Glutamatergic neuron (in vitro differentiated cells): ENCODE measurements around the gene PRDM16. TPM values are rescaled to one million over a fixed set of nuclear protein-coding genes. Genes with fewer than 3 reads are reported as not detected.

Source experiments
- DNase-seq: peaks from one replicate; pipeline ENCODE4 v3.0.0; 2022
- H3K27ac Mint-ChIP-seq: one replicate; pipeline ENCODE4 v1.8.0; 2020; ENCODE audit warnings: mild to moderate bottlenecking, mixed read lengths, inconsistent platforms; ENCODE audit not compliant: unreplicated experiment
- H3K27me3 Mint-ChIP-seq: one replicate; pipeline ENCODE4 v1.8.0; 2020; ENCODE audit warnings: mild to moderate bottlenecking, moderate library complexity, mixed read lengths, inconsistent platforms; ENCODE audit not compliant: unreplicated experiment
- H3K36me3 Mint-ChIP-seq: one replicate; pipeline ENCODE4 v1.8.0; 2020; ENCODE audit warnings: mild to moderate bottlenecking, mixed read lengths, inconsistent platforms; ENCODE audit not compliant: unreplicated experiment
- H3K4me1 Mint-ChIP-seq: one replicate; pipeline ENCODE4 v1.8.0; 2020; ENCODE audit warnings: mild to moderate bottlenecking, low read depth, mixed read lengths, inconsistent platforms; ENCODE audit not compliant: unreplicated experiment
- H3K4me3 Mint-ChIP-seq: one replicate; pipeline ENCODE4 v1.8.0; 2020; ENCODE audit warnings: mild to moderate bottlenecking, mixed read lengths, inconsistent platforms; ENCODE audit not compliant: unreplicated experiment
- H3K9me3 Mint-ChIP-seq: one replicate; pipeline ENCODE4 v1.8.0; 2020; ENCODE audit warnings: mild to moderate bottlenecking, moderate library complexity, mixed read lengths, inconsistent platforms; ENCODE audit not compliant: unreplicated experiment
- total RNA-seq: library from RNA; stranded (reverse); fragmentation: NEBNext Ultra II Directional; extraction: Animal tissue kit (Norgen Biotek cat#: 25700); gene quantifications from one replicate; pipeline ENCODE4 v1.2.1, GENCODE V29; 2021; ENCODE audit not compliant: unreplicated experiment
- TF ChIP-seq, protein P1 (sequence below): fragments of 200-600 bp; sonication (generic); IDR thresholded peaks from one replicate; pipeline ENCODE4 v1.5.0; 2021; ENCODE audit not compliant: partially characterized antibody, unreplicated experiment

PRDM16 gene
- total RNA-seq, 1 donor from 2014 or later = 0.07 TPM

DNA sequence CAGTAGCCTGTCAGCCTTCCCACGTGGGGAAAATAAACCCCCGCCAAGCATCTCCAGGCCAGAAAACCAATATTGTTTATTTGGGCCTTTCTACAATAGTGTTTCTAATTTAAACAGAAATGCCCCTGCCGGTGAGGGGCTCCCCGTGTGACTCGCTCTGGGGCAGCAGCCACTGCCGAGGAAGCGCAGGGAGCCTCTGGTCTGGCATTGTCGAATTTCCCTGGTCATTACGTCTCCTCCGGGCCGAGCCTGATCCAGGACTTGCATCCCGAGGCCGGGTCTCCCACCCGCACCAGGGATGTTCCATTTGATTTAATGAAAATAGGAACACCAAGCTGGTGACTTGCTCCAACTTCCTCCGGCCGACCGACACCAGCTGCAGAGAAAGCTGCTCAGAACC is 20.5 kb downstream of the PRDM16 start:
- Mint-ChIP-seq H3K27ac (no peak overlapping the region), H3K9me3 (peaks cover 1% of the 10 kb centered on the region), H3K36me3 (no peaks in the 10 kb centered on the region), H3K4me3 (no peak overlapping the region), H3K27me3 (peaks cover 5% of the 10 kb centered on the region), H3K4me1 (peaks cover 2% of the 10 kb centered on the region)
- TF ChIP-seq, protein P1, sequence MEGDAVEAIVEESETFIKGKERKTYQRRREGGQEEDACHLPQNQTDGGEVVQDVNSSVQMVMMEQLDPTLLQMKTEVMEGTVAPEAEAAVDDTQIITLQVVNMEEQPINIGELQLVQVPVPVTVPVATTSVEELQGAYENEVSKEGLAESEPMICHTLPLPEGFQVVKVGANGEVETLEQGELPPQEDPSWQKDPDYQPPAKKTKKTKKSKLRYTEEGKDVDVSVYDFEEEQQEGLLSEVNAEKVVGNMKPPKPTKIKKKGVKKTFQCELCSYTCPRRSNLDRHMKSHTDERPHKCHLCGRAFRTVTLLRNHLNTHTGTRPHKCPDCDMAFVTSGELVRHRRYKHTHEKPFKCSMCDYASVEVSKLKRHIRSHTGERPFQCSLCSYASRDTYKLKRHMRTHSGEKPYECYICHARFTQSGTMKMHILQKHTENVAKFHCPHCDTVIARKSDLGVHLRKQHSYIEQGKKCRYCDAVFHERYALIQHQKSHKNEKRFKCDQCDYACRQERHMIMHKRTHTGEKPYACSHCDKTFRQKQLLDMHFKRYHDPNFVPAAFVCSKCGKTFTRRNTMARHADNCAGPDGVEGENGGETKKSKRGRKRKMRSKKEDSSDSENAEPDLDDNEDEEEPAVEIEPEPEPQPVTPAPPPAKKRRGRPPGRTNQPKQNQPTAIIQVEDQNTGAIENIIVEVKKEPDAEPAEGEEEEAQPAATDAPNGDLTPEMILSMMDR = no peak
- no peak for DNase-seq

DNA sequence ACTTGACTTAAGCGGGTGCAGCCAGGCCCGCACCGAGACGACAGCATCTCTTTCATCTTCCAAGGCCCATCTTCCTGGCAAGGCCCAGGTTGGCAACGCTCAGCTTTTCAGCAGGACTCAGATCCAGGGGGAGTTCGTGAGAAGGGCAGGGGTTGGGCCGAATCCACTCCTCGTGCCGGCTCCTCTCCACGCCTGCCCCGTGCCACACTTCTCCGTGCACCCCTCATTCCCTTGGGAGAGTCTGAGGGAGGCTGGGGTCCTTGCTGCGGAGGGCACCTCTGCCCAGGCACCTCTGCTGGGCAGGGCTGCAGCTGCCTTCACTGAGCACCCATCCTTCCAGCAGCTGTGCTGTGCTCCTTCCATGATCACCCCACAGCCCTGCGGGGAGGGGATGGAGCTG is 22.3 kb downstream of the PRDM16 start:
- peaks cover 2% of the 10 kb centered on the region for H3K4me1 Mint-ChIP-seq
- DNase-seq = no peak
- TF ChIP-seq, protein P1 = no peak
- no peak overlapping the region for H3K4me3 Mint-ChIP-seq
- H3K9me3 Mint-ChIP-seq = peaks cover 1% of the 10 kb centered on the region
- no peaks in the 10 kb centered on the region for H3K36me3 Mint-ChIP-seq
- H3K27ac Mint-ChIP-seq = no peak overlapping the region
- peaks cover 5% of the 10 kb centered on the region for H3K27me3 Mint-ChIP-seq

DNA sequence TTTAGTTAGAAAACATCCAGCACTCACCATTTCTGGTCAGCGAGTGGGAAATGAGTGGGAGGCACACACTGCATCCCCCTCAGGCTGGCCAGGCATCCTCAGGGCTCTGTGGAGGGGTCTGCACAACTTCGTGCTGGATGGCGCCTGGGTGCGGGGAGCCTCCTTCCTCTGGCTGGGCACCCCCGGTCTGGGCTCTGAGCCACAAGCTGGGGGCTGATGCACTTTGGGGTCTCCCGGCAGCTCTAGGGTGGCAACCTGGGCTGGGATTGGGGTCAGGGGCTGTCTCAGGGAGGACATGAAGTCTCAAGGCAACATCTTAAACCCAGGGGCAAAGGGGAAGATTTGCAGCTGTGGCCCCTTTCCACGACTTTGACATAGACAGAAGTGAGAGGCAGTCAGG is 23.5 kb downstream of the PRDM16 start:
- Mint-ChIP-seq H3K27me3 (peaks cover 7% of the 10 kb centered on the region), H3K4me3 (no peak overlapping the region), H3K27ac (no peak overlapping the region), H3K9me3 (no peaks in the 10 kb centered on the region), H3K4me1 (peaks cover 2% of the 10 kb centered on the region), H3K36me3 (no peaks in the 10 kb centered on the region)
- DNase-seq = no peak
- TF ChIP-seq, protein P1 = no peak

DNA sequence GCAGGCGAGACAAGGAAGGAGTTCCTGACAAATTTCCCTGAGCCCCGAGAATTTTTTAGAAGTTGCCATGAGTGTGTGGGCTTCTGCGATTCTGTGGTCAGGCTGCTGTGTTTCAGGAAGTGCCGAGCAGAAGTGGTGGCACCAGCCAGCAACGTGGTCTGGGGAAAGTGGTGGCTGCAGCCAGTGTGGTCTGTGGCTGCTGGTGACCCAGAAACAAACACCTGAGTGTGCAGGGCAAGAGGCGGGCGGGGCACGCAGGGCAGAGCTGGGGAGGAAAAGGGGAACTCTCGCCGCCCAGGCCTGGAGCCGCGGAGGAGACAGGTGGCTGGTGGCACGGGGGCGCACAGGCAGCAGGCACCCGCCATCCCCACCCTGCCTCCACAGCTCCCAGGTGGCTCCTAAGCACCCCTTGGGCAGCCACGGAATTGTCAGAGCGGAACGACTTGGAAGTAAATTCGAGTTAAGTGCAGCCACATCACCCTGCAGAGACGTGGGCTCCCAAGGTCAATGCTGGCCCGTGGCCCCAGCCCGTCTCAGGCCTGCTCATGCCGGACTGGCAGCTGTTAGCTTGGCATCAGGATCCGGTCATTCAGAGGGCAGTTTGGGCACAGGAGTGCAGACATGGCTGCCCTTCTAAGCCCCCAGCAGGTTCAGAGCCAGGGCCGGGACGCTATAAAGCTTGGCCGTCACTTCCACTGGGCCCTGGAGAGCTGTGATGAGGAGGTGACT is 25.1 kb downstream of the PRDM16 start:
- Mint-ChIP-seq H3K4me3 (no peak overlapping the region), H3K27me3 (peaks cover 7% of the 10 kb centered on the region), H3K27ac (no peak overlapping the region), H3K36me3 (no peaks in the 10 kb centered on the region), H3K4me1 (no peaks in the 10 kb centered on the region), H3K9me3 (no peaks in the 10 kb centered on the region)
- DNase-seq = no peak
- TF ChIP-seq, protein P1 = no peak

DNA sequence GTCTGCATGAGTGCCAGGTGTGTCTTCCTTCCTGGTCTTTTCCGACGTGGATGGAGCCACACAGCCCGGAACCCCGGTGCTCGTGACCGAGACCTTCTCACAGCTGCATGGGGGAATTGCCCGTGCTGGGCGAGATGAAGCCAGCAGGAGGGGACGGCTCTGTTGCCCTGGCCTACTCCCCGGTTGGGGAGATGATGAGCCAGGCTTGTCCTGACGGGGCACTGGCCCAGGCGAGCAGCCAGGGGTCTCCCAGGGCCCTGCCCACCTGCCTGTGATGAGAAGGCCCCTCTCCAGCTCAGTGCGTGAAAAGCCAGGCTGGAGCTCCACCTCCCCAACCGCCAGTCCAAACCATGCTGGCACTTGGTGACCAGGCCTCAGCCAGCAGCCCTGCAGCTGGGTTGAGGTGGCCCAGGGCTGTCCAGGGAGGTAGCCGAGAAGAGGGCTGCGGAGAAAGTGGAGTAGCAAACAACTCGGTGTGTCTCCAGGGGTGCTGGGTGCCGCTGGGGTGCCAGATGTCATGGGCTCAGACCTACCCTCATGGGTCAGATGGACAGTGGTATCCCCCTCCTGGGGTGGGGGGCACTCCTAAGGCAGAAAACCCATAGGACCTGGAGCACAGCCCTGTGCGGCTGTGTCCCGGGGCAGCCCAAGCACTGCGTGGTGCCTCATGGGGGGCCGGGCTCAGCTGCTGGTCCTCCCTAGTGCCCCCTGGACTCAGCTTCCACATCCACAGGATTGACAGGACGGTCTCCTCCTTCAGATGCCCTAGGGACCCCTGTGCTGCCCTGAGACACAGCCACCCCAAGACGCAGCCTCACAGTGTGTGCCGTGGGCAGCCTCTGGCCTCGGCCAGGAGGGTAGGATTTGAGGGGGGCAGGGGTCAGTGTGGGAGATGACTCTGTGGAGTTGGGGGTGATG is 26.1 kb downstream of the PRDM16 start:
- H3K27ac Mint-ChIP-seq = no peak overlapping the region
- no peak overlapping the region for H3K4me3 Mint-ChIP-seq
- H3K36me3 Mint-ChIP-seq = no peaks in the 10 kb centered on the region
- peaks cover 4% of the 10 kb centered on the region for H3K27me3 Mint-ChIP-seq
- DNase-seq = no peak
- H3K4me1 Mint-ChIP-seq = no peaks in the 10 kb centered on the region
- H3K9me3 Mint-ChIP-seq = no peaks in the 10 kb centered on the region
- TF ChIP-seq, protein P1 = no peak
